Stimulated activated naive CD8-positive, alpha-beta T cell treated with anti-CD3 and anti-CD28 coated beads, Interleukin-15, Interleukin-2, amounts not matched to agents 100 U/mL and 50 U/mL, for 24 hours (primary cell): ENCODE measurements around the gene RUNX2.

Source experiments
- ATAC-seq: fragments of 150-1000 bp; cut with Tn5 transposase; one replicate; pipeline ENCODE4 v1.10.0; 2021
- DNase-seq: peaks from one replicate; pipeline ENCODE4 v3.0.0; 2021

RUNX2 gene

GRCh38 chr6:45619211-45619760 lies 291.2 kb downstream of the RUNX2 start:
- ATAC-seq, result no peak
- no peak for DNase-seq

GRCh38 chr6:45619994-45620471 lies 291.9 kb downstream of the RUNX2 start:
- DNase-seq (peak; percentile 21), ATAC-seq (peak; percentile 61)

- DNase-seq (no peak), ATAC-seq (no peak)
Measured at GRCh38 chr6:45624228-45624627, 296.1 kb downstream of the RUNX2 start.

GRCh38 chr6:45625191-45625664 lies 297.1 kb downstream of the RUNX2 start:
- DNase-seq, result peak; percentile 41

GRCh38 chr6:45626087-45626891 lies 298.2 kb downstream of the RUNX2 start:
- DNase-seq (peak; percentile 32), ATAC-seq (peak; percentile 76)

More at GRCh38 chr6:45625191-45625664, 297.1 kb downstream of the RUNX2 start:
- peak; percentile 89 for ATAC-seq

GRCh38 chr6:45630314-45630713 lies 302.2 kb downstream of the RUNX2 start:
- DNase-seq (no peak), ATAC-seq (no peak)

GRCh38 chr6:45630801-45631200 lies 302.7 kb downstream of the RUNX2 start:
- no peak for ATAC-seq
- no peak for DNase-seq

GRCh38 chr6:45631396-45631795 lies 303.3 kb downstream of the RUNX2 start:
- ATAC-seq, result no peak
- no peak for DNase-seq

GRCh38 chr6:45633272-45633908 lies 305.3 kb downstream of the RUNX2 start:
- ATAC-seq, result no peak
- no peak for DNase-seq

GRCh38 chr6:45634231-45634630 lies 306.1 kb downstream of the RUNX2 start:
- no peak for DNase-seq
- no peak for ATAC-seq

- DNase-seq (no peak), ATAC-seq (no peak)
Measured at GRCh38 chr6:45635284-45635867, 307.2 kb downstream of the RUNX2 start.

- no peak for ATAC-seq
- DNase-seq, result no peak
Measured at GRCh38 chr6:45637056-45637455, 308.9 kb downstream of the RUNX2 start.

GRCh38 chr6:45637611-45638257 lies 309.6 kb downstream of the RUNX2 start:
- ATAC-seq (no peak), DNase-seq (no peak)

- DNase-seq, result no peak
- no peak for ATAC-seq
Measured at GRCh38 chr6:45640081-45640491, 312.0 kb downstream of the RUNX2 start.

GRCh38 chr6:45640811-45641210 lies 312.7 kb downstream of the RUNX2 start:
- no peak for ATAC-seq
- DNase-seq, result no peak

- ATAC-seq (no peak), DNase-seq (no peak)
Measured at GRCh38 chr6:45642331-45643125, 314.4 kb downstream of the RUNX2 start.

- no peak for ATAC-seq
- DNase-seq, result no peak
Measured at GRCh38 chr6:45643126-45643525, 315.0 kb downstream of the RUNX2 start.

- DNase-seq (no peak), ATAC-seq (no peak)
Measured at GRCh38 chr6:45644720-45645119, 316.6 kb downstream of the RUNX2 start.

GRCh38 chr6:45645302-45645701 lies 317.2 kb downstream of the RUNX2 start:
- DNase-seq, result no peak
- ATAC-seq, result peak; percentile 49

GRCh38 chr6:45647341-45648261 lies 319.5 kb downstream of the RUNX2 start:
- DNase-seq (no peak), ATAC-seq (no peak)
